ENCODE data around the gene UBTF.

The UBTF gene

DNA sequence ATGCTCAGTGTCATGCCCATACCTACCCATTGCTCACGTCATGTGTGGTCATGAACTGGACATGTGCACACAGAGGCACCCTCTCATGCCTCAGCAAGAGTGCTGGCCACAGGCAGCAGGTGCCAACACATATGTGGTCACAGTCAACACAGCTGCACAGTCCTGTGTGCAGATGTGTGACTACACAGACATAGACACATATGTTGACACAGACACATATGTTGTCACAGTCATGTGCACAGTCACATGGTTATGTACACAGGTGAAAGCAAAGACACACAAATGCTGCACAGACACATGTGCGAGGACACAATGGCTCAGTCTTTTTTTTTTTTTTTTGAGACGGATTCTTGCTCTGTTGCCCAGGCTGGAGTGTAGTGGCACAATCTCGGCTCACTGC is 37.2 kb upstream of the UBTF start:
- H3K36me3 ChIP-seq (replicated peaks) = no peaks in the 10 kb centered on the region
- no peak overlapping the region for H3K4me3 ChIP-seq (ENCODE audit: low read depth, low read length)
- no peak overlapping the region for H3K27ac ChIP-seq
- in situ Hi-C loops (cut with HindIII; ENCODE audit: low pct_ligation_motif_present, low sequenced_read_pairs) = no loop called here
- H3K27me3 ChIP-seq (replicated peaks) = peaks cover 2% of the 10 kb centered on the region
- DNase-seq = no peak
- TF ChIP-seq, protein P1, sequence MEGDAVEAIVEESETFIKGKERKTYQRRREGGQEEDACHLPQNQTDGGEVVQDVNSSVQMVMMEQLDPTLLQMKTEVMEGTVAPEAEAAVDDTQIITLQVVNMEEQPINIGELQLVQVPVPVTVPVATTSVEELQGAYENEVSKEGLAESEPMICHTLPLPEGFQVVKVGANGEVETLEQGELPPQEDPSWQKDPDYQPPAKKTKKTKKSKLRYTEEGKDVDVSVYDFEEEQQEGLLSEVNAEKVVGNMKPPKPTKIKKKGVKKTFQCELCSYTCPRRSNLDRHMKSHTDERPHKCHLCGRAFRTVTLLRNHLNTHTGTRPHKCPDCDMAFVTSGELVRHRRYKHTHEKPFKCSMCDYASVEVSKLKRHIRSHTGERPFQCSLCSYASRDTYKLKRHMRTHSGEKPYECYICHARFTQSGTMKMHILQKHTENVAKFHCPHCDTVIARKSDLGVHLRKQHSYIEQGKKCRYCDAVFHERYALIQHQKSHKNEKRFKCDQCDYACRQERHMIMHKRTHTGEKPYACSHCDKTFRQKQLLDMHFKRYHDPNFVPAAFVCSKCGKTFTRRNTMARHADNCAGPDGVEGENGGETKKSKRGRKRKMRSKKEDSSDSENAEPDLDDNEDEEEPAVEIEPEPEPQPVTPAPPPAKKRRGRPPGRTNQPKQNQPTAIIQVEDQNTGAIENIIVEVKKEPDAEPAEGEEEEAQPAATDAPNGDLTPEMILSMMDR (IDR thresholded peaks at IDR 0.05; ENCODE audit: low read depth, low read length, missing control alignments) = no peak

DNA sequence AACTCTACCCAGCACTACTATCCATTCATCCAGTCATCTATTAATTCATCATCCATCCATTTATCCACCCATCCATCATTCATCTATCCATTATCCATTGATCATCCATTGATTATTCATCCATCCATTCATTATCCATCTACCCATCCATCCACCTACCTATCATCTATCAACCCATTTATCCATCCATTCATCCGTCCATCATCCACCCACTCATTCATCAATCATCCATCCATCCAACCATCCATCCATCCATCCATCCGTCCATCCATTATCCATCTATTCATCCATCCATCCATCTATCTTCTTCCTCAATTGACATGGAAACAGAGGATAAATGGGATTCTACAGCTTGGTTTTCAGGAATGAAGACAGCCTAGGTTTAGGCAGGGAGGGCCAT is 36.4 kb upstream of the UBTF start:
- in situ Hi-C loops (cut with HindIII; ENCODE audit: low pct_ligation_motif_present, low sequenced_read_pairs) = no loop called here
- H3K4me3 ChIP-seq (ENCODE audit: low read depth, low read length) = no peak overlapping the region
- TF ChIP-seq, protein P1 (IDR thresholded peaks at IDR 0.05; ENCODE audit: low read depth, low read length, missing control alignments) = no peak
- H3K36me3 ChIP-seq (replicated peaks) = no peaks in the 10 kb centered on the region
- no peak overlapping the region for H3K27ac ChIP-seq
- peaks cover 2% of the 10 kb centered on the region for H3K27me3 ChIP-seq (replicated peaks)
- no peak for DNase-seq

DNA sequence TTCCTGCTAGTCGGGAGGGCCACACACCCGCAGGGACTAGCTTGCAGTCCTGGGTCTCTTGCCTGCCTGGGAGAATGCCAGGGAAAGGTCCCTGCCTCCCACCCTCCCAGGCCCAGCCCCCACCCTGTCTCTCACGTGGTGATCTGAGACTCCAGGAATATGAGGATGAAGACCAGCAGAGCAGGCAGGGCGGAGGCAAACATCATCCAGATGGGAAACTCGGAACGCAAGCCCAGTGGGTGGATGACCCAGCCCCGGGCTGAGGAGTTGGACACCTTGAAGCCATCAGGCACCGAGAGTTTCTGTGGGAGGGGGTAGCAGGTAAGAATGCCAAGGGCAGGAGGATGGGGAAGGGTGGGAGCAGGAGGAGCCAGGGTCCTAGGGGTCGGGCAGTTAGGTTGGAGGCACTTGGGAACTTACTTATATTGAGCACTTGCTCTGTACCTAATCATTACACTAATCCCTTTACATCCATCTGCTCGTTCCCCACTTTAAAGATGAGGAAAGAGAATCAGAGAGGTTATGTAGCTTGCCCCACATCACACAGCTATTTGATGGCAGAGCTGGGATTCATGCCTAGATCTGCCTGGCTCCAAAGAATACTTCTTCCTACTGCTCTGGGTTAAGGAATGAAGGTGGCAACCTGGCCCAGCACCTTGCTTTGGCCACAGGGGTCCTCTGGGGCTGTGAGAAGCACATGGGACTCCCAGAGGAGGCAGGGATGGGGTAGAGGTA is 35.1 kb upstream of the UBTF start:
- H3K27me3 ChIP-seq (replicated peaks) = peaks cover 2% of the 10 kb centered on the region
- in situ Hi-C loops (cut with HindIII; ENCODE audit: low pct_ligation_motif_present, low sequenced_read_pairs) = no loop called here
- no peak overlapping the region for H3K4me3 ChIP-seq (ENCODE audit: low read depth, low read length)
- TF ChIP-seq, protein P1 (IDR thresholded peaks at IDR 0.05; ENCODE audit: low read depth, low read length, missing control alignments) = no peak
- no peaks in the 10 kb centered on the region for H3K36me3 ChIP-seq (replicated peaks)
- H3K27ac ChIP-seq = no peak overlapping the region
- DNase-seq = no peak

DNA sequence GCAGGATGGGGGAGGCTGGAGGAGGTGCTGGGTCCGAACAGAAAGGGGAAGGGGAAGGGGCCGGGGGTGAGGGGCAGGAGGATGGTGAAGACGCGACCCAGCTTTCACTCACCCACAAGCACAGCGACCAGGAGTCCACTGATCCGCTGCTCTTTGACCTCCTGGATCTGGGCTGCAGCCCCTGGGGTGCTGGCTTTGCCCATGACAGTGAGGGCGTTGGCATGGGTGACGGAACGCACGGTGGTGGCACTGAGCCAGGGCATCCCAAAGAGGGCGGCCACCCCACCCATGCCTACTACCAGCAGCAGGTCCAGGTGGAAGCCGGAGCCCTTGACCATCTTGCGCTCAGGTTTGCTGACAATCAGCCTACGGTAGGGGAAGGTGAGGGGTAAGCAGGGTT is 33.5 kb upstream of the UBTF start:
- no peaks in the 10 kb centered on the region for H3K36me3 ChIP-seq (replicated peaks)
- no peak overlapping the region for H3K4me3 ChIP-seq (ENCODE audit: low read depth, low read length)
- peaks cover 2% of the 10 kb centered on the region for H3K27me3 ChIP-seq (replicated peaks)
- H3K27ac ChIP-seq = no peak overlapping the region
- in situ Hi-C loops (cut with HindIII; ENCODE audit: low pct_ligation_motif_present, low sequenced_read_pairs) = no loop called here
- no peak for DNase-seq
- TF ChIP-seq, protein P1 (IDR thresholded peaks at IDR 0.05; ENCODE audit: low read depth, low read length, missing control alignments) = no peak

DNA sequence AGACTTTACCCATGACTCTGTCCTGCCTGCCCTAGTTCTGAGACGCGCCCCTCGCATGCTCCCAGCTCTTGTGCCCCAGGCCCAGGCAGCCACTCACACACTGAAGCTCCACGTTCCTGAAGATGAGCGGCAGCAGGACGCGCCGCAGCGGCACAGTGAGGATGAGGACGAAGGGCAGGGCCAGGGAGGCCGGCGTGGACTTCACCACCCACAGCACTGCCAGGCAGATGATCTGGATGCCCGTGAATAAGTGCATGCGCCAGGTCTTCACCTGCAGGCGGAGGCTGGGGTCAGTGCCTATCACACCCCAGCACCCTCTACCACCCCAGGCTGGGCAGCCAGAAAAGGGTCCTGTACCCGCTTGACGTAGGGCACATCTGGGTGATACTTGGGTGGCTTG is 31.6 kb upstream of the UBTF start:
- TF ChIP-seq, protein P1 (IDR thresholded peaks at IDR 0.05; ENCODE audit: low read depth, low read length, missing control alignments) = no peak
- in situ Hi-C loops (cut with HindIII; ENCODE audit: low pct_ligation_motif_present, low sequenced_read_pairs) = no loop called here
- H3K36me3 ChIP-seq (replicated peaks) = no peaks in the 10 kb centered on the region
- no peak for DNase-seq
- no peak overlapping the region for H3K4me3 ChIP-seq (ENCODE audit: low read depth, low read length)
- H3K27me3 ChIP-seq (replicated peaks) = peaks cover 2% of the 10 kb centered on the region
- H3K27ac ChIP-seq = no peak overlapping the region

All from brain microvascular endothelial cell (primary cell).